ENCODE measurements around the gene HOXC13. TPM values are rescaled to one million over a fixed set of nuclear protein-coding genes. Genes with fewer than 3 reads are reported as not detected.

HOXC13 gene
- total RNA-seq, 1 donor, result not detected

DNA sequence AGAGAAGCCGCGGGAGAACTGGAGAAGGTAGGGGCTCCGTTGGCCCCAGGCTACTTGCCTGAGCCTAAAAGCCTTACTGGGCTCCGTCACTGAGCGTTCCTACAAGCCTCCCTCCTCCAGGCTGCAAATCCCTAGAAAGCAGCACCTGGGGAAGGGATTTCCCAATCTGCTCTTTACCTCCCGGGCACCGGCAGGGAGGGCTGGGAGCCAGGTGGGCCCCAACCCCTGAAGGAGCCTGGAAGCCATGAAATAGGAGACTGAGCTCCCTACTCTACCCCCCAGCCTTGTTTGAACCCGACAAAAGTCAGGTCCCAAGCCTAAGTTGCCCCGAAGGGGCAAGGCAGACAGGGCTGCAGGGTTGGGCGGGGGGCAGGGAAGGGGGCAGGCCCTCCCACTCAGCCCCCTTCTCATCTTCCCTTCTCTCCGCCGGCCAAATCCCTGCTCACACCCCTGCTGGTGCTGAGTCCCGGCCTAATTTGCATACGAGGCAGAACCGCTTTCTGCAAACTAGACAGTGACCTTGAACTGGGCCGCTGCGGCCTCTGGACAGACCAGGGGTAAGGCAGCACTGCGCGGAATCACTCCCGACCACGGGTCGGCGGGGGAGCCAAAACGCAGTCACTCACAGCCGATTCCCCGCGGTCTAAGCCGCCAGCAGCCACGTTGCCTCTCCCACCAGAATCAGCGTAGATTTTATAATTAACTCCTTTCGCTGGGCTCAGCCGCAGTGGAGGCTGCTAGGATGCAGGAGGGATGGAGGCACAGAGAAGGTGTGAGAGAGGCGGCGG is 12.4 kb downstream of the HOXC13 start:
- TF ChIP-seq, protein P1, sequence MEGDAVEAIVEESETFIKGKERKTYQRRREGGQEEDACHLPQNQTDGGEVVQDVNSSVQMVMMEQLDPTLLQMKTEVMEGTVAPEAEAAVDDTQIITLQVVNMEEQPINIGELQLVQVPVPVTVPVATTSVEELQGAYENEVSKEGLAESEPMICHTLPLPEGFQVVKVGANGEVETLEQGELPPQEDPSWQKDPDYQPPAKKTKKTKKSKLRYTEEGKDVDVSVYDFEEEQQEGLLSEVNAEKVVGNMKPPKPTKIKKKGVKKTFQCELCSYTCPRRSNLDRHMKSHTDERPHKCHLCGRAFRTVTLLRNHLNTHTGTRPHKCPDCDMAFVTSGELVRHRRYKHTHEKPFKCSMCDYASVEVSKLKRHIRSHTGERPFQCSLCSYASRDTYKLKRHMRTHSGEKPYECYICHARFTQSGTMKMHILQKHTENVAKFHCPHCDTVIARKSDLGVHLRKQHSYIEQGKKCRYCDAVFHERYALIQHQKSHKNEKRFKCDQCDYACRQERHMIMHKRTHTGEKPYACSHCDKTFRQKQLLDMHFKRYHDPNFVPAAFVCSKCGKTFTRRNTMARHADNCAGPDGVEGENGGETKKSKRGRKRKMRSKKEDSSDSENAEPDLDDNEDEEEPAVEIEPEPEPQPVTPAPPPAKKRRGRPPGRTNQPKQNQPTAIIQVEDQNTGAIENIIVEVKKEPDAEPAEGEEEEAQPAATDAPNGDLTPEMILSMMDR (IDR thresholded peaks at IDR 0.05; ENCODE audit: insufficient read depth, low read length), result no peak
- DNase-seq (ENCODE audit: low read depth), result no peak
- H3K4me3 ChIP-seq (ENCODE audit: low read depth, low read length), result no peak overlapping the region

GRCh38 chr12:53951577-53952334 is 13.1 kb downstream of the HOXC13 start:
- H3K4me3 ChIP-seq (ENCODE audit: low read depth, low read length), result no peak overlapping the region
- TF ChIP-seq, protein P1 (IDR thresholded peaks at IDR 0.05; ENCODE audit: insufficient read depth, low read length), result no peak
- DNase-seq (ENCODE audit: low read depth), result no peak

GRCh38 chr12:53952335-53952694 is 13.7 kb downstream of the HOXC13 start:
- no peak for DNase-seq (ENCODE audit: low read depth)
- TF ChIP-seq, protein P1 (IDR thresholded peaks at IDR 0.05; ENCODE audit: insufficient read depth, low read length), result peak; percentile 3
- no peak overlapping the region for H3K4me3 ChIP-seq (ENCODE audit: low read depth, low read length)

DNA sequence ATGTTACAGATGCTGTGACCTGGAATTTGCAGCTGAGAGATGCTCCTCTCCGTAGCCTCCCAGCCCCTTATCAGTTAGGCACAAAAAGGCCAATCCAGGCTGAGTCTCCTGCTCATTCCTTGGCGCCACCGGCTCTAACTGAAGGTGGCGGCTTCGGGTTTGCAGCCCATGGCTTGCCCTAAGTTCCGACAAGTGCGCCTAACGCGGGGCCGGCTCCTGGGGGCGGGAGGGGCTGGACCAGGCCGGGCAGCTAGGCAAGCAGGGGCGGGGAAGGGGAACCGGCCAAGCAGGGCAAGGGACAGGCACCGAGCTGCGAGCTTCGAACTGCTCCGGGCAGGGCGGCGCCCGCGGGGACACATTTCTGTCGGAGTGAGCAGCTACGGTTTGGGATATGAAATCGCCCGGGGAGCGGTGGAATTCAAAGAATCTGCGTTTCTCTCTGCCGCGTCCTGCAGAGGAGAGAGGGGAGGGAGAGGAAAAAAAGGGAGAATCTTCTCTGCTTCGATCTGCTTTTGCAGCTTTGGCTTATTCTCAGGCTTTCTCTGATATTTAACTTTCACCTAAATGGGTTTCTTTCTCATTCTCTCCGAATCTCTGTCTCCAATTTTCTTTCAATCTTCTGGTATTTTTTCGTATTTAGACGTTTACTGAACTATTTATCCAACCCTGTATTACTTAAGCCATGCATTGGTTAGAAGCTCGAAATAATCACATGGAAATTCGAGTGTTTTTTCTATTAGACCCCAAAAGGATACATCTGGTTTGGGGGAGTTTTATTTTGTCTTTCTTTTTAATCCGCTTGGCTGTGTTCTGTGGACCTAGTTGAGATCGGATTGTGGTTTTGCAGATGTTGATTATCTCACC is 14.5 kb downstream of the HOXC13 start:
- no peak for DNase-seq (ENCODE audit: low read depth)
- TF ChIP-seq, protein P1 (IDR thresholded peaks at IDR 0.05; ENCODE audit: insufficient read depth, low read length), result no peak
- H3K4me3 ChIP-seq (ENCODE audit: low read depth, low read length), result no peak overlapping the region

GRCh38 chr12:53953831-53954693 is 15.4 kb downstream of the HOXC13 start:
- DNase-seq (ENCODE audit: low read depth), result no peak
- TF ChIP-seq, protein P1 (IDR thresholded peaks at IDR 0.05; ENCODE audit: insufficient read depth, low read length), result no peak
- no peak overlapping the region for H3K4me3 ChIP-seq (ENCODE audit: low read depth, low read length)

DNA sequence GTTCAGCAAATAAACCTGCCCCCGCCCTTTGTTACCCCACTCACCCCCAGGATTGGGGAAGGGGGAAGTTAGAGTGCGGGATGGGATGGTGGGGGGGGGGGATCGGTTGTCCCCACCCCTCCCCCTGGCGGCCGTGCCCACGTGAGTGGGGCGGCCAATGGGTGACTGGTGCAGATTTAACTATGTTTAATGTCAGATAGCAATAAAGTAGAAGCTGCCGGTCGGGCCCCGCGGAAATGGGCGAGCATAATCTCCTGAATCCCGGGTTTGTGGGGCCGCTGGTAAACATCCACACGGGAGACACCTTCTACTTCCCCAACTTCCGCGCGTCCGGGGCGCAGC is 16.0 kb downstream of the HOXC13 start, which contains the start of gene HOXC12:
TSS of gene HOXC12 (plus strand) at position 210 of the 342 bp plus-strand sequence. CDS start at position 237, 27 bp downstream.
- no peak within 1 kb of the TSS for H3K4me3 ChIP-seq (ENCODE audit: low read depth, low read length)
- no peak for DNase-seq (ENCODE audit: low read depth)
- TF ChIP-seq, protein P1 (IDR thresholded peaks at IDR 0.05; ENCODE audit: insufficient read depth, low read length), result no peak

Measured in fibroblast of the aortic adventitia (primary cell).